ENCODE measurements around the gene FN3KRP.

Gene FN3KRP

DNA sequence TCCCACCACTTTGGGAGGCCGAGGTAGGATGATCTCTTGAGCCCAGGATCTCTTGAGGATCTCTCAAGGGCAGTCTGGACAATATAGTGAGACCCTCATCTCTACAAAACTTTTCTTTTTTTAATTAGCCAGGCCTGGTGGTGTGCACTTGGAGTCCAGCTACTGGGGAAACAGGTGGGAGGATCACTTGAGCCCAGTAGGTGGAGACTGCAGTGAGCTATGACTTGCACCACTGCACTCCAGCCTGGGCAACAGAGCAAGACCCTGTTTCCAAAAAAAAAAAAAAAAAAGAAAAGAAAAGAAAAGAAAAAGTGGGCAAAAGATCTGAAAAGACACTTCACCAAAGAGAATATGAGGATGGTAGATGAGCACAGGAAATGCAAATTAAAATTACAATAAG lies 33.0 kb upstream of the FN3KRP start:
- no peak overlapping the region for H3K4me3 ChIP-seq (ENCODE audit: low read depth, low read length)
- no peak for DNase-seq (ENCODE audit: low read depth)
- TF ChIP-seq, protein P1, sequence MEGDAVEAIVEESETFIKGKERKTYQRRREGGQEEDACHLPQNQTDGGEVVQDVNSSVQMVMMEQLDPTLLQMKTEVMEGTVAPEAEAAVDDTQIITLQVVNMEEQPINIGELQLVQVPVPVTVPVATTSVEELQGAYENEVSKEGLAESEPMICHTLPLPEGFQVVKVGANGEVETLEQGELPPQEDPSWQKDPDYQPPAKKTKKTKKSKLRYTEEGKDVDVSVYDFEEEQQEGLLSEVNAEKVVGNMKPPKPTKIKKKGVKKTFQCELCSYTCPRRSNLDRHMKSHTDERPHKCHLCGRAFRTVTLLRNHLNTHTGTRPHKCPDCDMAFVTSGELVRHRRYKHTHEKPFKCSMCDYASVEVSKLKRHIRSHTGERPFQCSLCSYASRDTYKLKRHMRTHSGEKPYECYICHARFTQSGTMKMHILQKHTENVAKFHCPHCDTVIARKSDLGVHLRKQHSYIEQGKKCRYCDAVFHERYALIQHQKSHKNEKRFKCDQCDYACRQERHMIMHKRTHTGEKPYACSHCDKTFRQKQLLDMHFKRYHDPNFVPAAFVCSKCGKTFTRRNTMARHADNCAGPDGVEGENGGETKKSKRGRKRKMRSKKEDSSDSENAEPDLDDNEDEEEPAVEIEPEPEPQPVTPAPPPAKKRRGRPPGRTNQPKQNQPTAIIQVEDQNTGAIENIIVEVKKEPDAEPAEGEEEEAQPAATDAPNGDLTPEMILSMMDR (IDR thresholded peaks at IDR 0.05; ENCODE audit: low read depth, low read length, missing control alignments): no peak

- no peak for DNase-seq (ENCODE audit: low read depth)
- TF ChIP-seq, protein P1 (IDR thresholded peaks at IDR 0.05; ENCODE audit: low read depth, low read length, missing control alignments): no peak
- H3K4me3 ChIP-seq (ENCODE audit: low read depth, low read length): no peak overlapping the region
These were observed 32.2 kb upstream of the FN3KRP start for GRCh38 chr17:82684228-82684841.

GRCh38 chr17:82685291-82685690 lies 31.2 kb upstream of the FN3KRP start:
- no peak for DNase-seq (ENCODE audit: low read depth)
- TF ChIP-seq, protein P1 (IDR thresholded peaks at IDR 0.05; ENCODE audit: low read depth, low read length, missing control alignments): no peak
- H3K4me3 ChIP-seq (ENCODE audit: low read depth, low read length): no peak overlapping the region

DNA sequence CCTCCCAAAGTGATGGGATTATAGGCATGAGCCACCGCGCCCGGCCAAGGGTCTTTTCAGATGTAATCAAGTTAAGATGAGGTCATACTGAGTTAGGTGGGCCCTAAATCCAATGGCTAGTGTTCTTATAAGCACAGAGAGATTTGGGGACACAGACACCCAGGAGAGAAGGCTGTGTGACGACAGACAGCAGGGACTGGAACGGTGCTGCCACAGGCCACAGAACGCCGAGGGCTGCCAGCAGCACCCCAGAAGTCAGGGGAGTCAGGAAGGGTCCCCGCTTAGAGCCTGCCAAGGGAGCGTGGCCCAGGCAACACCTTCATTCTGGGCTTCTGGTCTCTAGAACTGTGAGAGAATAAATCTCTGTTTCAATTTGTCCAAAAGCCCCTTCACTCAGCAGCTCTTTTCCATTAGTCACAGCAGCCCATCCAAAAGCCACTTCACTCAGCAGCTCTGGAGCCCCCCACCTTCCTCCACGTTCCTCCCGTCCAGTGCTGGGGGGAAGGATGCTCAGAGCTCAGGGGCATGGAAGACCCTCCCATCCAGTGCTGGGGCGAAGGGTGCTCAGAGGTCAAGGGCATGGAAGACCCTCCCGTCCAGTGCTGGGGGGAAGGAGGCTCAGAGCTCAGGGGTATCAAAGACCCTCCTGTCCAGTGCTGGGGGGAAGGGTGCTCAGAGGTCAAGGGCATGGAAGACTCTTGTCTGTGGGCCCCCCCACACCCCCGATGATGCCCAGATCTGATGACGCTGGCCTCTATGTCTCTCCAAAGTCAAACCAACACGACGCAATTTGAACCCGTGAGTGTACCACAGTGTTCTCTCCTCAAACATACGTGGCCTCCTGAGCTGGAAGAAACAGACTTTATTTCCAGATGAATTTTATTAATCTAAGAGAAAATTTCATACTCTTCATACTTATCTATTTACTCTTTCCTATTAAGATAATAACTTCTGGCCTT lies 29.9 kb upstream of the FN3KRP start:
- no peak overlapping the region for H3K4me3 ChIP-seq (ENCODE audit: low read depth, low read length)
- TF ChIP-seq, protein P1 (IDR thresholded peaks at IDR 0.05; ENCODE audit: low read depth, low read length, missing control alignments): no peak
- DNase-seq (ENCODE audit: low read depth): no peak

- TF ChIP-seq, protein P1 (IDR thresholded peaks at IDR 0.05; ENCODE audit: low read depth, low read length, missing control alignments): no peak
These were observed 29.1 kb upstream of the FN3KRP start for GRCh38 chr17:82687375-82687861.

GRCh38 chr17:82687871-82688270 lies 28.6 kb upstream of the FN3KRP start:
- TF ChIP-seq, protein P1 (IDR thresholded peaks at IDR 0.05; ENCODE audit: low read depth, low read length, missing control alignments): no peak
- H3K4me3 ChIP-seq (ENCODE audit: low read depth, low read length): no peak overlapping the region
- no peak for DNase-seq (ENCODE audit: low read depth)

More at GRCh38 chr17:82687375-82687861, 29.1 kb upstream of the FN3KRP start:
- no peak for DNase-seq (ENCODE audit: low read depth)
- no peak overlapping the region for H3K4me3 ChIP-seq (ENCODE audit: low read depth, low read length)

Data from GM12864 (cell line).